Breast epithelium (tissue), 3 donors: ENCODE results near the gene ROS1.

ENCODE experiments used
- POLR2A ChIP-seq: fragments of 450-650 bp; IDR thresholded peaks from one replicate; pipeline ENCODE4 v1.6.1; 2016; ENCODE audit warnings: antibody characterized with exemption, mild to moderate bottlenecking, moderate library complexity
- POLR2AphosphoS5 ChIP-seq, 3 donors: sonication (generic); formaldehyde crosslinking; IDR thresholded peaks; one replicate each; pipeline ENCODE4 v1.6.1; 2017; ENCODE audit warnings: antibody characterized with exemption in 3 of 3
- TF ChIP-seq, protein P1 (sequence below), 3 donors: fragments of 450-650 bp; IDR thresholded peaks; one replicate each; pipeline ENCODE4 v1.5.1; 2016 to 2017; ENCODE audit warnings: antibody characterized with exemption in 3 of 3, mild to moderate bottlenecking in 3 of 3, moderate library complexity in 3 of 3

DNA sequence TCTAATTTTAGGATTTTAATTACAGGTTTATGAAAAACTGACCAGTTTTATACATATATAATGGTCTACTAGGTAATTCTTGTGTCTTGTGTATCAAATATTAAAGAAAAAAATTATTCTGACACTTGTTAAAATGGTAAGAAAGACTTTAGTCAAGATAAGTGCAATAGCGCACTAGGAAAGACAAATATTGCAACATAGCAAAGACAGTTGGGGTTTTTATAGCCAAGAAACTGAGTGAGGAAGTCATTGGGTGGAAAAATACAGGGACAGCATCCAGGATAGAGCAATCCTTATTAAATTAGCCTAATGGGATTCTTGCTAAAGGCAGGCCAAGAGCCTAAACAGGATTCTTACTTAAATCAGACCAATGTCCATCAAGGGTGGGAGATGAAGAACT lies 71.1 kb downstream of the ROS1 start:
- TF ChIP-seq POLR2A (no peak), POLR2AphosphoS5 (IDR thresholded peaks at IDR 0.05) (no peak)
- TF ChIP-seq, protein P1, sequence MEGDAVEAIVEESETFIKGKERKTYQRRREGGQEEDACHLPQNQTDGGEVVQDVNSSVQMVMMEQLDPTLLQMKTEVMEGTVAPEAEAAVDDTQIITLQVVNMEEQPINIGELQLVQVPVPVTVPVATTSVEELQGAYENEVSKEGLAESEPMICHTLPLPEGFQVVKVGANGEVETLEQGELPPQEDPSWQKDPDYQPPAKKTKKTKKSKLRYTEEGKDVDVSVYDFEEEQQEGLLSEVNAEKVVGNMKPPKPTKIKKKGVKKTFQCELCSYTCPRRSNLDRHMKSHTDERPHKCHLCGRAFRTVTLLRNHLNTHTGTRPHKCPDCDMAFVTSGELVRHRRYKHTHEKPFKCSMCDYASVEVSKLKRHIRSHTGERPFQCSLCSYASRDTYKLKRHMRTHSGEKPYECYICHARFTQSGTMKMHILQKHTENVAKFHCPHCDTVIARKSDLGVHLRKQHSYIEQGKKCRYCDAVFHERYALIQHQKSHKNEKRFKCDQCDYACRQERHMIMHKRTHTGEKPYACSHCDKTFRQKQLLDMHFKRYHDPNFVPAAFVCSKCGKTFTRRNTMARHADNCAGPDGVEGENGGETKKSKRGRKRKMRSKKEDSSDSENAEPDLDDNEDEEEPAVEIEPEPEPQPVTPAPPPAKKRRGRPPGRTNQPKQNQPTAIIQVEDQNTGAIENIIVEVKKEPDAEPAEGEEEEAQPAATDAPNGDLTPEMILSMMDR (IDR thresholded peaks at IDR 0.05) = no peak
